ENCODE data around the gene SCAMP5.

The SCAMP5 gene

DNA sequence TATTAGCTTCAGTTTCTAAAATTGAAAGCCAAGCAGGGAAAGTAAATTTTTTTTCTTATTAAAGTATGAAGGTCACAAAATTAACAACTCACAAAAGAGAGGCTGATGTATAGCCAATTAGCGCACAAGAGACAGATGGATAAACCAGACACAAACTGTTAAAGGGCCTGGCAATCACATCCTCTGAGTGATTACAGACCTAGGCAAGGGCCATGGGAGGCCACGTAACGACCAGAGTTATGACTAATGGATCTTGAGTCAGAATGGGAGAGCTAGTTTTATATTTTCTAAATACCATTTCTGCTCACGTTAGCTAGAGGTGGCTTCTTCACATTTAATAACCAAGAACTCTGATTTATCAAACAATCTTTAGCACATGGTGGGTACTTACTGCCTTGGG, 17.8 kb upstream of the SCAMP5 start:
- Histone ChIP-seq H3K4me1 (no peaks in the 10 kb centered on the region), H3K4me3 (no peak overlapping the region), H3K9me3 (no peaks in the 10 kb centered on the region), H3K27me3 (no peaks in the 10 kb centered on the region), H3K27ac (no peak overlapping the region), H3K36me3 (no peaks in the 10 kb centered on the region)
- intact Hi-C loops (cut with DNase I; ENCODE audit: low total_unique reads), result no loop called here
- TF ChIP-seq, protein P1, sequence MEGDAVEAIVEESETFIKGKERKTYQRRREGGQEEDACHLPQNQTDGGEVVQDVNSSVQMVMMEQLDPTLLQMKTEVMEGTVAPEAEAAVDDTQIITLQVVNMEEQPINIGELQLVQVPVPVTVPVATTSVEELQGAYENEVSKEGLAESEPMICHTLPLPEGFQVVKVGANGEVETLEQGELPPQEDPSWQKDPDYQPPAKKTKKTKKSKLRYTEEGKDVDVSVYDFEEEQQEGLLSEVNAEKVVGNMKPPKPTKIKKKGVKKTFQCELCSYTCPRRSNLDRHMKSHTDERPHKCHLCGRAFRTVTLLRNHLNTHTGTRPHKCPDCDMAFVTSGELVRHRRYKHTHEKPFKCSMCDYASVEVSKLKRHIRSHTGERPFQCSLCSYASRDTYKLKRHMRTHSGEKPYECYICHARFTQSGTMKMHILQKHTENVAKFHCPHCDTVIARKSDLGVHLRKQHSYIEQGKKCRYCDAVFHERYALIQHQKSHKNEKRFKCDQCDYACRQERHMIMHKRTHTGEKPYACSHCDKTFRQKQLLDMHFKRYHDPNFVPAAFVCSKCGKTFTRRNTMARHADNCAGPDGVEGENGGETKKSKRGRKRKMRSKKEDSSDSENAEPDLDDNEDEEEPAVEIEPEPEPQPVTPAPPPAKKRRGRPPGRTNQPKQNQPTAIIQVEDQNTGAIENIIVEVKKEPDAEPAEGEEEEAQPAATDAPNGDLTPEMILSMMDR (IDR thresholded peaks at IDR 0.05), result no peak
- no peak for DNase-seq

DNA sequence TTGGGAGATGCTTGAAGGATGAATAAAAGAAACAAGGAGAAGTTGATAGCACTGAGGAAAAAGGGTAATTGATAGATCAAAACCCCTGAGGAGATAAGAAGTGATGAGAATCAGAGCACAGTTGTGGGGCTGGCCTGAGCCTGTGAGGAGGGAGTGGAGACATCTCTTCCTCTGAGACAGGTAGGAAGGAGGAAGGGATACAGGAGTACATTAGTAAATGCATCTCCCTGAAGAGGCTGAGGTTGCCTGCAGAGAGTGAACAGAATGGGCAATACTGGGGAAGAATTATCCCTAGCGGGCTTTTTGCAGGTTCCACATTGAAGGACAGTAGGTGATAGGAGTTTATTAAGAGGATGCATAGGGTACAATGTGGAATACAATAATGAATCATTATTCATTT, 17.3 kb upstream of the SCAMP5 start:
- TF ChIP-seq, protein P1 (IDR thresholded peaks at IDR 0.05), result no peak

DNA sequence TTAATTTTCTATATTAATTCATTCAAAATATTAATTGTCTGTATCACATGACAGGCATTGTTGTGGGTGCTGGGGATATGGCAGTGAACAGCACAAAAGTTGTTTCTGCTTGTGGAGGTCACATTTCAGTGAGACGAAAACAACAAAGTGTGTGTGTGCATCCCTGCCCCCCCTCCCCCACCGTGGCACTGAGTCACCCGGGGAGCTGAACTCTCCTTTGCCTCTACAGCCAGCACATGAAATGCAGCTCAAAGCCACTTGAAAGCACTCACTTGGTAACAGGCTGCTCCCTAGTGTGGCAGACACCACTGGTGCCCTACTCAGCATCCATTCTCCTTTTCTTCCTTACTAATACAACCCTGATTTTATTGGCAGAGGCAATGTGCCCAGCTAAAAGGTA, 16.9 kb upstream of the SCAMP5 start:
- intact Hi-C loops (cut with DNase I; ENCODE audit: low total_unique reads), result no loop called here
- Histone ChIP-seq H3K27me3 (no peaks in the 10 kb centered on the region), H3K36me3 (no peaks in the 10 kb centered on the region), H3K27ac (no peak overlapping the region), H3K4me1 (no peaks in the 10 kb centered on the region), H3K4me3 (no peak overlapping the region), H3K9me3 (no peaks in the 10 kb centered on the region)
- DNase-seq, result no peak
- TF ChIP-seq, protein P1 (IDR thresholded peaks at IDR 0.05), result no peak

More for the DNA sequence above, 17.3 kb upstream of the SCAMP5 start:
- intact Hi-C loops (cut with DNase I; ENCODE audit: low total_unique reads), result no loop called here
- H3K27ac ChIP-seq, result no peak overlapping the region
- no peaks in the 10 kb centered on the region for H3K36me3 ChIP-seq
- H3K4me3 ChIP-seq, result no peak overlapping the region
- no peaks in the 10 kb centered on the region for H3K4me1 ChIP-seq
- no peaks in the 10 kb centered on the region for H3K9me3 ChIP-seq
- no peaks in the 10 kb centered on the region for H3K27me3 ChIP-seq
- no peak for DNase-seq

DNA sequence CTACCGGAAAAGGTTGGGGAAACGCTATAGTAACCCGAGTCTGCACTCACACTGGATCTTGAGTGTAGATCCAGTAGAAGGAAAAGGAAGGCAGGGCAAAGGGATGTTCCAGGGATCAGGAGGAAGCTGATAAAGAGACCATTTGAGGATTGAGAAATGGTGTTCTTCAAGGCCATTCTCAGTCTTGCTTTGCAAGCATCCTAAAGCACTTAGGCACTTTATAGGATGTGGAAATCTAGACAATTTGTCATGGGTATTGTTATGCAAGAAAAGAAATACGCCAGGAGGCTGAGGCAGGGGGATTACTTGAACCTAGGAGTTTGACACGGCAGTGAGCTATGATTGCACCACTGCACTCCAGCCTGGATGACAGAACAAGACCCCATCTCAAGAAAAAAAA, 13.2 kb upstream of the SCAMP5 start:
- DNase-seq, result no peak
- no peaks in the 10 kb centered on the region for H3K9me3 ChIP-seq
- intact Hi-C loops (cut with DNase I; ENCODE audit: low total_unique reads), result no loop called here
- H3K27me3 ChIP-seq, result peaks cover 0 to 11% of the 10 kb centered on the region in 2 donors
- no peak overlapping the region for H3K4me3 ChIP-seq
- H3K27ac ChIP-seq, result no peak overlapping the region
- H3K4me1 ChIP-seq, result no peaks in the 10 kb centered on the region
- TF ChIP-seq, protein P1 (IDR thresholded peaks at IDR 0.05), result no peak
- H3K36me3 ChIP-seq, result no peaks in the 10 kb centered on the region

DNA sequence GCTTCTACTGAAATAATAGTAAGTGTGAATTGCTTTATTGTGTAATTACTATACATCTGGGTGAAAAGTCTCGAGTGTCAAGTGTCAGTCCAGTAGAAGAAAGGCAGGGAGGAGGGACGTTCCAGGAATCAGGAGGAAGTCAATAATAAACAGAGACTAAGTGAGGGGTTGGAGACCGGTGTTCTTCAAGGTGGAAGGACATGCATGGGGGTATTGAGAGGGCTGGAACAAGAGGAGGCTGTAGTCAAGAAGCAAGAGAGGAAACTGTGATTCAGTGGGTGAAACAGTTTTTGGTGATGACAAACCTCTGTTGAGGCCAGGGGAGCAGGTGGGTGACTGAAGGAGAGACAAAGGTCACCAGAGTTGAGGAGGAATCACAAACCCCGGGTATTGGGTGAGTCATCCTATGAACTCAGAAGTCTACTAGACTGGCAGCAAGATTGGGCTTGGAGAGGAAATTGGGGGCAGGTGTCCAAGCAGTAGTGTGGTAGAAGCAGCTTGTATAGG, 11.6 kb upstream of the SCAMP5 start:
- no peak for DNase-seq
- Histone ChIP-seq H3K27ac (no peak overlapping the region), H3K27me3 (peaks cover 0 to 11% of the 10 kb centered on the region in 2 donors), H3K36me3 (no peaks in the 10 kb centered on the region), H3K9me3 (no peaks in the 10 kb centered on the region), H3K4me1 (no peaks in the 10 kb centered on the region), H3K4me3 (no peak overlapping the region)
- intact Hi-C loops (cut with DNase I; ENCODE audit: low total_unique reads), result no loop called here
- TF ChIP-seq, protein P1 (IDR thresholded peaks at IDR 0.05), result no peak

Data from tibial artery (tissue), 4 donors.